ENCODE data around the gene HBE1. TPM values are rescaled to one million over a fixed set of nuclear protein-coding genes. Genes with fewer than 3 reads are reported as not detected.
A peak's percentile ranks its signal among the peaks of the same experiment; 100 is the strongest.

Gene HBE1
- total RNA-seq, 1 experiment from 2014 or later: 0.26 TPM

DNA sequence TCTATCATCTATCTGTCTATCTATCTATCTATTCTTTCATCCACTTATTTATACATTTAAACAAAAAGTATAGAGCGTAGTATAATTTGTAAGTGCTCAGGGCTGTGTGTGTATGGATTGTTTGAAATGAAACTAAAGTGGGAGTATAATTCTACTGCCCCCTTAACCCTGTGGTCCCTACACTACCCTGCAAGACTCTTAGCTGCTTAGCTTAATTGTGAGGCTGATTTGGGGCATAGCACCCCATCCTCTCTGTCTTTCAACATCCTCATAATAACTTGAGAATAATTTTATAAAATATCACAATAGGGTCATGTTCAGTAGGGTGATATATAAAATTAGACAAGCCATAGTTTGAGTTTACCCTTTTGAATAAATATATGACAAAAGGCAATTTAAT is 20.4 kb upstream of the HBE1 start:
- no peak overlapping the region for H3K4me3 ChIP-seq
- no peaks in the 10 kb centered on the region for H3K4me1 ChIP-seq
- DNase-seq: no peak
- H3K27me3 ChIP-seq: no peaks in the 10 kb centered on the region
- H3K9me3 ChIP-seq (replicated peaks): no peaks in the 10 kb centered on the region
- H3K27ac ChIP-seq: no peak overlapping the region
- no peaks in the 10 kb centered on the region for H3K36me3 ChIP-seq

DNA sequence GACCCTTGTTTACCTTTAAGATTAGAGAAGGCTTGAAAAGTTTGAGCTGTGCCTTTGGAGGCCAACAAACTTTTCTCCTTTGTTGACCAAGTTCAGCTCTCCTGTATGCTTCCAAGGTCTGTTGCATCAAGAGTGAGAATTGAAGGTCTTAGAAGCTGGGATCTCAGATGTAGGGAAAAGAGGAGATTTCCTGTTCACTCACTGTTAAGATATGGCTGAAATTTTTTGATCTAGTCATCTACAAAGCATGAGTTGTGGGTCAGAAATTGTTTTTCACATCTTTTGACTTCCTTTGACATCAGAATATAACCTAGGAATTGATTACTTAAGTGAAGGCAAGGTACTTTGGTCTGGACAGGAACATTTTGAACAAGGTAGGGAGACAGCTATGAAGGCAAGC is 20.0 kb upstream of the HBE1 start:
- no peak overlapping the region for H3K27ac ChIP-seq
- H3K4me3 ChIP-seq: no peak overlapping the region
- H3K4me1 ChIP-seq: no peaks in the 10 kb centered on the region
- H3K27me3 ChIP-seq: no peaks in the 10 kb centered on the region
- no peak for DNase-seq
- H3K9me3 ChIP-seq (replicated peaks): no peaks in the 10 kb centered on the region
- no peaks in the 10 kb centered on the region for H3K36me3 ChIP-seq

- Histone ChIP-seq H3K4me1 (no peaks in the 10 kb centered on the region), H3K36me3 (no peaks in the 10 kb centered on the region), H3K4me3 (no peak overlapping the region), H3K27me3 (no peaks in the 10 kb centered on the region), H3K9me3 (replicated peaks) (no peaks in the 10 kb centered on the region), H3K27ac (no peak overlapping the region)
- DNase-seq: no peak
These were observed 19.3 kb upstream of the HBE1 start for GRCh38 chr11:5288906-5289550.

GRCh38 chr11:5288108-5288905 is 18.6 kb upstream of the HBE1 start:
- Histone ChIP-seq H3K27ac (no peak overlapping the region), H3K4me1 (no peaks in the 10 kb centered on the region), H3K27me3 (no peaks in the 10 kb centered on the region), H3K9me3 (replicated peaks) (no peaks in the 10 kb centered on the region), H3K4me3 (no peak overlapping the region), H3K36me3 (no peaks in the 10 kb centered on the region)
- DNase-seq: no peak

GRCh38 chr11:5286901-5287300 is 17.2 kb upstream of the HBE1 start:
- Histone ChIP-seq H3K27ac (no peak overlapping the region), H3K4me3 (no peak overlapping the region), H3K27me3 (no peaks in the 10 kb centered on the region), H3K4me1 (no peaks in the 10 kb centered on the region), H3K9me3 (replicated peaks) (no peaks in the 10 kb centered on the region), H3K36me3 (no peaks in the 10 kb centered on the region)
- no peak for DNase-seq

DNA sequence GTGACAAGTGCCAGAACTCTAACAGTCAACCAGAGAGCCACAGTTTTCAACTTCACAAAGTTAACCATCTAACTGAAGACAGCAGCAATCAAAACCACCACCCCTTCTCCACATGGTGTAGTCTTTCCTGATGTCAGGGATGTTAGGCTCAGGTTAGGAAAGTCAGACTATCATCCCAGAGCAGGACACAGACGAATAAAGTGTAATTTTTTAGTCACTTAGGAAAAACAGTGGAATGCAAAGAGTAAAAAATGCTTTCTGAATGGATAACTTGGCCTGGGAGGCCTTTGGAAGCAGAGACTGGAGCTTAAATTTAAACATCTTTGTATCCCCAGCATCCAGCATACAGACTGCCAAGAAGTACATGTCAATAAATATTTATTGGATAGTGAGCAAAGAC is 16.6 kb upstream of the HBE1 start:
- no peaks in the 10 kb centered on the region for H3K4me1 ChIP-seq
- H3K4me3 ChIP-seq: no peak overlapping the region
- H3K9me3 ChIP-seq (replicated peaks): no peaks in the 10 kb centered on the region
- no peaks in the 10 kb centered on the region for H3K36me3 ChIP-seq
- DNase-seq: no peak
- H3K27me3 ChIP-seq: no peaks in the 10 kb centered on the region
- H3K27ac ChIP-seq: no peak overlapping the region

DNA sequence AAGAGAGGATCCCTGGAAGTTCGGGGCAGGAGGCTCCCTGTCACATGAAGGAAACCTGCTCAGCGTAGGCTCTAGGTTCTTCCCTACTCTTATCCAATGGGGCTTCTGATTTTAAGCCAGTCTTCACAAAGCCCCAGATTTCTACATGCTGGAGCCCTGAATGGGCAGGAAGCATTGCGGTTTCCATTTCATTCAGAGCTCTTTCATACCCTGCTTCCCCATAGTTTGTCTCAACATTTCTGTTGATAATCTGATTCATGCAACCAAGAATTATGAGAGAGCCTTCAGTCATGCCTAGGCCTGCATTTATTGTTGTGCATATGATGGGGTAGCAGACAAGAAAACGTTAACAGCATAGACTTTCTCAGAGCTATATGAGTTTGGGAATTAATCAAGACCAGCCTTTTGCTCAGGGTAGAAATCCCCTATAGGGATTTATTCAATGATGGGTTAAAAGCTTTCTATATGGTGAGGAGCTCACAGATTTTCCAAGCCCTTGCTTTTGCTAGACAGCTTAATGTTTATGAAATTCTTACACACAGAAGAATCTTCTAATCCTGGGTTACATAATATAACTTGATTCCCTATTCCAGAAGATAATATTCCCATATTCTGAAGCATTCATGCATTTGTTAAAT is 16.1 kb upstream of the HBE1 start:
- Histone ChIP-seq H3K27ac (no peak overlapping the region), H3K4me3 (no peak overlapping the region), H3K4me1 (no peaks in the 10 kb centered on the region), H3K27me3 (no peaks in the 10 kb centered on the region), H3K9me3 (replicated peaks) (no peaks in the 10 kb centered on the region), H3K36me3 (no peaks in the 10 kb centered on the region)
- DNase-seq: no peak

GRCh38 chr11:5284637-5285036 is 14.9 kb upstream of the HBE1 start:
- no peaks in the 10 kb centered on the region for H3K9me3 ChIP-seq (replicated peaks)
- no peak overlapping the region for H3K4me3 ChIP-seq
- H3K4me1 ChIP-seq: no peaks in the 10 kb centered on the region
- no peaks in the 10 kb centered on the region for H3K27me3 ChIP-seq
- no peaks in the 10 kb centered on the region for H3K36me3 ChIP-seq
- DNase-seq: no peak
- no peak overlapping the region for H3K27ac ChIP-seq

DNA sequence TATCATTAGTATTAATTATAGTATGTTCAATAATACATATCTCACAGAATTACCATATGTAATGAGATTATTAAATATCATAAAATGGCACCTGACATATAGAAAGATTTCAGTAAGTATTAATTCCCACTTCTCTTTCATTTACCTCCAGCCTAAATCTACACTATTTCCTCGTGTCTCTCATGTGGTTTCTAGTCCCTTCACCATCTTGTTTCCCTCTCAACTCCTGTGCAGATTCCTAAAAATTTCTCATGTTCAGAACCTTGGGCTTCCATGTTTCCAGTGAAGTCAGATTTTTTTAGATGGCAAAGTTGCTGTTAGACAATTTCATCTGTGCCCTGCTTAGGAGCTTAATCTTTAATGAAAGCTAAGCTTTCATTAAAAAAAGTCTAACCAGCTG is 14.1 kb upstream of the HBE1 start:
- no peak overlapping the region for H3K4me3 ChIP-seq
- H3K27ac ChIP-seq: no peak overlapping the region
- H3K27me3 ChIP-seq: no peaks in the 10 kb centered on the region
- no peaks in the 10 kb centered on the region for H3K9me3 ChIP-seq (replicated peaks)
- H3K4me1 ChIP-seq: no peaks in the 10 kb centered on the region
- no peaks in the 10 kb centered on the region for H3K36me3 ChIP-seq
- no peak for DNase-seq

DNA sequence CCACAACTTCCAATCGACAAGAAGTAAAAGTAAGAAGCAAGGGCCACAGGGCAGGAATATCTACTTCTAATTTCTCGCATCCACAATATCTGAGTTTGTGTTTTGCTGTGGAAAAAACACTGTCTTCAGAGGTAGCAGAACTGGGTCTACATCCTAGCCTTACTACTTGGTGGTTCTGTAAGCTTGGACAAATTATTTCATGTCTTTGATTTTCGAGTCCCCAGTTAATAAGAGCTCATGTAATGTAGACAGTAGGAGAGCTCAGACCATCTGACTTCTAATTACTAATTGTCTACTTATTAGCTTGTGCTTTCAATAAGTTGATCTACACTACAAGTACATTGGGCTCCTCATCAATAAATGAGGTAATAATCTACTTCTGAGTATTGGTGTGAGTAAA is 13.3 kb upstream of the HBE1 start:
- no peak overlapping the region for H3K27ac ChIP-seq
- H3K27me3 ChIP-seq: no peaks in the 10 kb centered on the region
- no peaks in the 10 kb centered on the region for H3K9me3 ChIP-seq (replicated peaks)
- H3K4me1 ChIP-seq: no peaks in the 10 kb centered on the region
- no peaks in the 10 kb centered on the region for H3K36me3 ChIP-seq
- H3K4me3 ChIP-seq: no peak overlapping the region
- no peak for DNase-seq

DNA sequence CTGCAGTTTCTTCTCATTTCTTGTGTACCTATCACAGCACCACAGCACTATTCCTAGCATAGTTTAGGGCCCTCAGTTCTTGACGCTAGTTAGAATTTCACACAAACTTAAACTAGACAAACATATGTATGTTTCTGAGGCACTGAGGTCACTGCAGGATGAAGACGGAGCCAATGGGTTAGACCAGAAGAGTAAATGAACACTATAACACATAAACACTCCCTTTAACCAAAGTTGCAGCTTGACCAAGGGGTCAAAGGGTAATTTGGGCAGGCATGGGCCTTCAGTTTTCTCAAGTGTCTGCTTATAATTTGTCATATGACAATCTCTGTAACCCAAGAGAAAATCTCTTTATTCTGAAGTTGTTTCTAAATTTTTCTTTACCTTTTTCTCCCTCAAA is 12.9 kb upstream of the HBE1 start:
- Histone ChIP-seq H3K27ac (no peak overlapping the region), H3K36me3 (no peaks in the 10 kb centered on the region), H3K27me3 (no peaks in the 10 kb centered on the region), H3K4me3 (no peak overlapping the region), H3K4me1 (no peaks in the 10 kb centered on the region), H3K9me3 (replicated peaks) (no peaks in the 10 kb centered on the region)
- no peak for DNase-seq

GRCh38 chr11:5281596-5281995 is 11.9 kb upstream of the HBE1 start:
- Histone ChIP-seq H3K36me3 (no peaks in the 10 kb centered on the region), H3K27me3 (no peaks in the 10 kb centered on the region), H3K9me3 (replicated peaks) (no peaks in the 10 kb centered on the region), H3K4me1 (no peaks in the 10 kb centered on the region), H3K4me3 (no peak overlapping the region), H3K27ac (no peak overlapping the region)
- no peak for DNase-seq

- peak; percentile 56 for DNase-seq
These were observed 10.9 kb upstream of the HBE1 start for GRCh38 chr11:5280582-5281102.

DNA sequence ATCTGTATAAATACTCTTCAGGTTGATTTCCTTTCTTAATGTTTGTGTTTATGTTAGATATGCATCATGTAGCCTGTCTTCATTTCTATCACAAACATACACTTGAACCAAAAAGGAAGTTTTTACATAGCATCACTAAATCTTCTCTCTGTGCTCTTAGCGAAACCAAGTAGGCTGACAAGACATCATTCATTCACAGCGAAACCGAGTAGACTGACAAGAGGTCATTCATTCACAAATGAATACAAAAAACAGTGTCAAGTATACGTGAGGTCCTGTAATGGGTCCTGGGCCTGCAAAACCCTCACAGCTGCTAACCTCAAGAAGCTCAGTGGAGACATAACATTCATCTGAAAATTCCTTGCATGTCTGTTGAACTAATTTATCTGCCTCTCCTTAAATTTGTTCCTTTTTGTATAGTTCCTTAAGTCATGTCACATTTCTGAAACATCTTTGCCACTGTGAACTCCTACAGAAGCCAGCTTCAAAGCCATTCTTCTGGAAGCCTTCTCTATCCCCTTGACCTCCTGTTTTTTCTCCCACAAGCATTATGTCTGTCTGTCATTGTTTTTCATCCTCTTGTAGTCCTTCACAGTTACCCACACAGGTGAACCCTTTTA is 9.8 kb upstream of the HBE1 start:
- Histone ChIP-seq H3K4me1 (no peaks in the 10 kb centered on the region), H3K36me3 (no peaks in the 10 kb centered on the region), H3K4me3 (no peak overlapping the region), H3K27ac (no peak overlapping the region), H3K9me3 (replicated peaks) (no peaks in the 10 kb centered on the region), H3K27me3 (no peaks in the 10 kb centered on the region)
- no peak for DNase-seq

More at GRCh38 chr11:5280582-5281102, 10.9 kb upstream of the HBE1 start:
- no peaks in the 10 kb centered on the region for H3K36me3 ChIP-seq
- no peaks in the 10 kb centered on the region for H3K4me1 ChIP-seq
- H3K4me3 ChIP-seq: no peak overlapping the region
- no peaks in the 10 kb centered on the region for H3K9me3 ChIP-seq (replicated peaks)
- no peaks in the 10 kb centered on the region for H3K27me3 ChIP-seq
- H3K27ac ChIP-seq: no peak overlapping the region

DNA sequence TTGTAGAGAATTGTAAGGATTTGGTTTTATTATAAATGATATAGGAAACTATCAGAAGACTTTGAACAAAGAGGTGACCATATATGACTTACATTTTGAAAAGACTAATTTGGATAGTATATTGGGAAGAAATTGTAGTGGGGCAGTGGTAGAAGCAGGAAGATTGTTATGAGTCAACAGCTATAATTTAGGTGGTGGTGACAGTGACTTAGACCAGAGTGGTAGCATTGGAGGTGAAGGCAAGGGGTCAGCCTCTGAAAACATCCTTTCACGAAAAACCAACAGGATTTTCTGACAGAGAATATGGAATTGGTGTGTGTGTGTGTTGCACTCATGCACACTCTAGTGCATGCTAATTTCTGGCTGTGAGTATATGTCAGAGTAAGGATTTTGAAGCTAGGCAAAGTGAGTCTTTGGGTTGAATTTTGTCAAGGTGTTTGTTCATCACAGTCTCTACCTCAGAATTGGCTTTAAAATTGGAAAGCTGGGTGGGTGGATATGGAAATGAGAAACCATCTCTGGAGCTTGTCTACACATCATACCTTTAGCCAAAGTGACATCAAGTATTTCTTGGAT is 8.2 kb upstream of the HBE1 start:
- H3K27ac ChIP-seq: no peak overlapping the region
- H3K36me3 ChIP-seq: no peaks in the 10 kb centered on the region
- no peak overlapping the region for H3K4me3 ChIP-seq
- DNase-seq: no peak
- no peaks in the 10 kb centered on the region for H3K9me3 ChIP-seq (replicated peaks)
- H3K4me1 ChIP-seq: no peaks in the 10 kb centered on the region
- no peaks in the 10 kb centered on the region for H3K27me3 ChIP-seq
